Measurements from ENCODE around the gene DGKH.

- no peak for TF ChIP-seq TAF1 (IDR thresholded peaks at IDR 0.05; ENCODE audit: low read depth)
- no peak for TF ChIP-seq POLR2AphosphoS5 (IDR thresholded peaks at IDR 0.05)
- no peak for TF ChIP-seq EZH2 (IDR thresholded peaks at IDR 0.05; ENCODE audit: borderline replicate concordance, insufficient read depth, low read length, poor library complexity, severe bottlenecking)
- no peak for TF ChIP-seq CTCF (IDR thresholded peaks at IDR 0.05; ENCODE audit: poor library complexity, severe bottlenecking)
- TF ChIP-seq EP300 (conservative IDR thresholded peaks at IDR 0.05; ENCODE audit: poor library complexity, severe bottlenecking) = no peak
- TF ChIP-seq MXI1 (conservative IDR thresholded peaks at IDR 0.05; ENCODE audit: poor library complexity, severe bottlenecking) = no peak
- no peak for TF ChIP-seq RAD21 (conservative IDR thresholded peaks at IDR 0.05)
Measured at GRCh38 chr13:42170029-42170428, 121.6 kb downstream of the DGKH start.

Measured in neural cell (in vitro differentiated cells).